B cell (primary cell): ENCODE results near the gene GPR35.

Source experiments
- CTCF ChIP-seq: fragments of 200-600 bp; IDR thresholded peaks from one replicate; pipeline ENCODE4 v1.8.0; 2022; ENCODE audit warnings: antibody characterized with exemption, mild to moderate bottlenecking
- EZH2 ChIP-seq: IDR thresholded peaks from 2 replicates; pipeline ENCODE4 v1.6.1; 2012; ENCODE audit warnings: borderline replicate concordance, low read depth, mild to moderate bottlenecking, moderate library complexity, low read length; ENCODE audit not compliant: insufficient read depth, poor library complexity, severe bottlenecking

DNA sequence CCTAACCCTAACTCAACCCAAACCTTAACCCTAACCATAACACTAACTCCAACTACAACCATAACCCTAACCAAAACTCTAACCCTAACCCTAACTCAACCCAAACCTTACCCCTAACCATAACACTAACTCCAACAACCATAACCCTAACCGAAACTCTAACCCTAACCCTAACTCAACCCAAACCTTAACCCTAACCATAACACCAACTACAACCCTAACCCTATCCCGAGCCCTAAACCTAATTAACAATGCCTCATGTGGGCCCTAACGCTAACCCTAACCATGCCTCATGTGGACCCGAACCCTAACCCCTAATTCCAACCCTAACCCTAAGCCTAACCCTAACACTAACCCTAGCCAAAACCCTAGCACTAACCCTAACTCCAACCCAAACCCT is 11.5 kb upstream of the GPR35 start:
- TF ChIP-seq CTCF (no peak), EZH2 (no peak)
